H1 (cell line): Measurements from ENCODE around the gene ARID3B. TPM values are rescaled to one million over a fixed set of nuclear protein-coding genes. Genes with fewer than 3 reads are reported as not detected.

ENCODE experiments used
- ASH2L ChIP-seq: fragments of 200-600, 300-600 bp; sonication (generic); IDR thresholded peaks from one replicate; pipeline ENCODE4 v1.7.1; 2017; ENCODE audit warnings: low read length
- HDAC2 ChIP-seq, 2 experiments: fragments of 300-600 bp in 1 of 2; sonication (generic) in 1 of 2; IDR thresholded peaks; 2 replicates each; pipeline ENCODE4 v1.6.1; 2011 to 2012; ENCODE audit warnings: low read depth in 2 of 2, low read length in 2 of 2, mild to moderate bottlenecking in 2 of 2, moderate library complexity in 2 of 2, borderline replicate concordance in 1 of 2, inconsistent platforms in 1 of 2
- HDAC6 ChIP-seq: IDR thresholded peaks from one replicate; pipeline ENCODE4 v1.7.1; 2012; ENCODE audit warnings: low read depth, mild to moderate bottlenecking, inconsistent platforms, low read length, moderate library complexity
- KDM1A ChIP-seq: fragments of 200-600, 300-600 bp; sonication (generic); IDR thresholded peaks from 2 replicates; pipeline ENCODE4 v1.7.1; 2016; ENCODE audit warnings: mild to moderate bottlenecking, low read length, borderline replicate concordance
- SIRT6 ChIP-seq: IDR thresholded peaks from one replicate; pipeline ENCODE4 v1.7.1; 2012; ENCODE audit warnings: low read length, inconsistent platforms
- ZNF274 ChIP-seq: IDR thresholded peaks from 2 replicates; pipeline ENCODE4 v1.7.0; 2012; ENCODE audit warnings: low read length, borderline replicate concordance; ENCODE audit errors: extremely low read depth
- polyA plus RNA-seq, 7 experiments: library from polyadenylated mRNA; depleted of rRNA in 3 of 7; stranded (reverse) in 5 of 7; unstranded in 2 of 7; fragments of >200 nt in 5 of 7; fragments of 200-250 nt in 2 of 7; gene quantifications; 1 replicate in 5 of 7; 2 replicates in 1 of 7; 4 replicates in 1 of 7; pipeline versions ENCODE4 v1.2.1 to v1.2.3, GENCODE V29; 2011 to 2013; ENCODE audit warnings: missing spikeins in 2 of 7, mixed read lengths in 2 of 7
- total RNA-seq: library from RNA; stranded (reverse); fragmentation: NEBNext Ultra II Directional; extraction: Animal tissue kit (Norgen Biotek cat#: 25700); gene quantifications from 2 replicates; pipeline ENCODE4 v1.2.1, GENCODE V29; 2021
- TF ChIP-seq, protein P1 (sequence below): fragments of 300-600 bp; sonication (generic); IDR thresholded peaks from 2 replicates; pipeline ENCODE4 v1.7.1; 2012; ENCODE audit warnings: low read length, moderate library complexity, mild to moderate bottlenecking, inconsistent platforms; ENCODE audit not compliant: insufficient replicate concordance

Gene ARID3B
- total and polyA plus RNA-seq, 2 of the 8 experiments (the other 6 are each of a cell fraction or from before 2014, with no cell fraction given), result 81.0 to 115 TPM

DNA sequence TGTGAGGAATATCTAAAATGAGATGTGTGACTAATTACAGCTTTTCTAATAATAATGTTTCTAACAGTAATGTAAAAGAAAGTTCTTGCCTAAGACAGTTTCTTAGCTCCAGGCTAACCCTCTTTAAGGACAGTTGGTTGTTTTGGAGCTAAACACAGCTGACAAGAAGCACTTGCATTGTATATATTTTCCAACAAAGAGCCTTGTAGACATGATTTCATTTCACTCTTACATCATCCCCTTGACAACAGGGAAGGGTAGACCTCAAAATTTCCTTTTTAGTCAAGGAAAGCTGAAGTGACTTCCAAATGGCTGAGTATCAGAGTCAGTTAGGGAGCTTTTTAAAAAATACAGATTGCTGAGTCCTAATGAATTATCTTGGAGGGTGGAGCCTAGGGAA lies 4.1 kb downstream of the ARID3B start (continued):
- TF ChIP-seq HDAC2 (IDR thresholded peaks at IDR 0.05; ENCODE audit: borderline replicate concordance in 1 of 2, low read depth in 2 of 2, low read length in 2 of 2) (no peak), ZNF274 (no peak), ASH2L (no peak), HDAC6 (no peak), KDM1A (no peak), SIRT6 (no peak)
- TF ChIP-seq, protein P1, sequence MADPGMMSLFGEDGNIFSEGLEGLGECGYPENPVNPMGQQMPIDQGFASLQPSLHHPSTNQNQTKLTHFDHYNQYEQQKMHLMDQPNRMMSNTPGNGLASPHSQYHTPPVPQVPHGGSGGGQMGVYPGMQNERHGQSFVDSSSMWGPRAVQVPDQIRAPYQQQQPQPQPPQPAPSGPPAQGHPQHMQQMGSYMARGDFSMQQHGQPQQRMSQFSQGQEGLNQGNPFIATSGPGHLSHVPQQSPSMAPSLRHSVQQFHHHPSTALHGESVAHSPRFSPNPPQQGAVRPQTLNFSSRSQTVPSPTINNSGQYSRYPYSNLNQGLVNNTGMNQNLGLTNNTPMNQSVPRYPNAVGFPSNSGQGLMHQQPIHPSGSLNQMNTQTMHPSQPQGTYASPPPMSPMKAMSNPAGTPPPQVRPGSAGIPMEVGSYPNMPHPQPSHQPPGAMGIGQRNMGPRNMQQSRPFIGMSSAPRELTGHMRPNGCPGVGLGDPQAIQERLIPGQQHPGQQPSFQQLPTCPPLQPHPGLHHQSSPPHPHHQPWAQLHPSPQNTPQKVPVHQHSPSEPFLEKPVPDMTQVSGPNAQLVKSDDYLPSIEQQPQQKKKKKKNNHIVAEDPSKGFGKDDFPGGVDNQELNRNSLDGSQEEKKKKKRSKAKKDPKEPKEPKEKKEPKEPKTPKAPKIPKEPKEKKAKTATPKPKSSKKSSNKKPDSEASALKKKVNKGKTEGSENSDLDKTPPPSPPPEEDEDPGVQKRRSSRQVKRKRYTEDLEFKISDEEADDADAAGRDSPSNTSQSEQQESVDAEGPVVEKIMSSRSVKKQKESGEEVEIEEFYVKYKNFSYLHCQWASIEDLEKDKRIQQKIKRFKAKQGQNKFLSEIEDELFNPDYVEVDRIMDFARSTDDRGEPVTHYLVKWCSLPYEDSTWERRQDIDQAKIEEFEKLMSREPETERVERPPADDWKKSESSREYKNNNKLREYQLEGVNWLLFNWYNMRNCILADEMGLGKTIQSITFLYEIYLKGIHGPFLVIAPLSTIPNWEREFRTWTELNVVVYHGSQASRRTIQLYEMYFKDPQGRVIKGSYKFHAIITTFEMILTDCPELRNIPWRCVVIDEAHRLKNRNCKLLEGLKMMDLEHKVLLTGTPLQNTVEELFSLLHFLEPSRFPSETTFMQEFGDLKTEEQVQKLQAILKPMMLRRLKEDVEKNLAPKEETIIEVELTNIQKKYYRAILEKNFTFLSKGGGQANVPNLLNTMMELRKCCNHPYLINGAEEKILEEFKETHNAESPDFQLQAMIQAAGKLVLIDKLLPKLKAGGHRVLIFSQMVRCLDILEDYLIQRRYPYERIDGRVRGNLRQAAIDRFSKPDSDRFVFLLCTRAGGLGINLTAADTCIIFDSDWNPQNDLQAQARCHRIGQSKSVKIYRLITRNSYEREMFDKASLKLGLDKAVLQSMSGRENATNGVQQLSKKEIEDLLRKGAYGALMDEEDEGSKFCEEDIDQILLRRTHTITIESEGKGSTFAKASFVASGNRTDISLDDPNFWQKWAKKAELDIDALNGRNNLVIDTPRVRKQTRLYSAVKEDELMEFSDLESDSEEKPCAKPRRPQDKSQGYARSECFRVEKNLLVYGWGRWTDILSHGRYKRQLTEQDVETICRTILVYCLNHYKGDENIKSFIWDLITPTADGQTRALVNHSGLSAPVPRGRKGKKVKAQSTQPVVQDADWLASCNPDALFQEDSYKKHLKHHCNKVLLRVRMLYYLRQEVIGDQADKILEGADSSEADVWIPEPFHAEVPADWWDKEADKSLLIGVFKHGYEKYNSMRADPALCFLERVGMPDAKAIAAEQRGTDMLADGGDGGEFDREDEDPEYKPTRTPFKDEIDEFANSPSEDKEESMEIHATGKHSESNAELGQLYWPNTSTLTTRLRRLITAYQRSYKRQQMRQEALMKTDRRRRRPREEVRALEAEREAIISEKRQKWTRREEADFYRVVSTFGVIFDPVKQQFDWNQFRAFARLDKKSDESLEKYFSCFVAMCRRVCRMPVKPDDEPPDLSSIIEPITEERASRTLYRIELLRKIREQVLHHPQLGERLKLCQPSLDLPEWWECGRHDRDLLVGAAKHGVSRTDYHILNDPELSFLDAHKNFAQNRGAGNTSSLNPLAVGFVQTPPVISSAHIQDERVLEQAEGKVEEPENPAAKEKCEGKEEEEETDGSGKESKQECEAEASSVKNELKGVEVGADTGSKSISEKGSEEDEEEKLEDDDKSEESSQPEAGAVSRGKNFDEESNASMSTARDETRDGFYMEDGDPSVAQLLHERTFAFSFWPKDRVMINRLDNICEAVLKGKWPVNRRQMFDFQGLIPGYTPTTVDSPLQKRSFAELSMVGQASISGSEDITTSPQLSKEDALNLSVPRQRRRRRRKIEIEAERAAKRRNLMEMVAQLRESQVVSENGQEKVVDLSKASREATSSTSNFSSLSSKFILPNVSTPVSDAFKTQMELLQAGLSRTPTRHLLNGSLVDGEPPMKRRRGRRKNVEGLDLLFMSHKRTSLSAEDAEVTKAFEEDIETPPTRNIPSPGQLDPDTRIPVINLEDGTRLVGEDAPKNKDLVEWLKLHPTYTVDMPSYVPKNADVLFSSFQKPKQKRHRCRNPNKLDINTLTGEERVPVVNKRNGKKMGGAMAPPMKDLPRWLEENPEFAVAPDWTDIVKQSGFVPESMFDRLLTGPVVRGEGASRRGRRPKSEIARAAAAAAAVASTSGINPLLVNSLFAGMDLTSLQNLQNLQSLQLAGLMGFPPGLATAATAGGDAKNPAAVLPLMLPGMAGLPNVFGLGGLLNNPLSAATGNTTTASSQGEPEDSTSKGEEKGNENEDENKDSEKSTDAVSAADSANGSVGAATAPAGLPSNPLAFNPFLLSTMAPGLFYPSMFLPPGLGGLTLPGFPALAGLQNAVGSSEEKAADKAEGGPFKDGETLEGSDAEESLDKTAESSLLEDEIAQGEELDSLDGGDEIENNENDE, result no peak
- TF ChIP-seq, all 59 proteins: peak for 0
